ENCODE data around the gene LNX1.
"Not testable (repeated sequence)": the region's sequence is repeated elsewhere in the genome, so short reads cannot be mapped to it uniquely, and the experiment has no call there.

The LNX1 gene

DNA sequence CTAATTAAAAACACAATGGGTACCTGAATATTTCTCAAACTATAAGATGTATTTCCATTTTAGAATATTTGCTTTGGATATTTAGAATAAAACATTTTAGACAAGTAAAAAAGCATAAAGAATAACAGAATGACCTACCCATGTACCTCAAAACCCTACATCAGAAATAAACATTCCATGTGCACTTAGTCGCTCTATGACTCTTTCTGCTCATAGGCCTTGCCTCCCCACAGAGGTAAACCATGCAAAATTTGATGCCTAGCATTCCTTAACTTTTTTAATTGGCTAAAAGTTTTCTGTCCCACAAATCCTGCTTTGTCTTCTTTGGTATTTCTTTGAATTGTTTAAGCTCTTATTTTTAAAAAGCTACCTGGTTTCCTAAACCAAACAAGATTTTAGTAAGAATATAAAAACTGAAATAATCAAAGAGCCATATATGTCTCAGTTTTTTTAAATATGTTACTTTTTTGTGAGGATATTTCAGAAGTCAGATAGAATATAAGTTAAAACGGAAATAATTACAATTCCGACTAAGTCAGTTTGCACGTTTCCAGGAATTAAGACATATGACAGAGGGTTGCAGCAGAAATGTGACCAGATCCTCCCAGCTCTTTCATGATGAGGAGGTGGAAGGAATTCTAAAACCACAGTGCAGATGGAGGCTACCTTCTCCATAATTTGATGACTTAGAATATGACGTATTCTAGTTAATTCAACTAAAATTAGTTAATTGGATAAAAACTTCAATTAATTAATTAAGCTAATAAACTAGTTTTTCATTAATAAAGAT lies 111.4 kb downstream of the LNX1 start:
- Histone ChIP-seq H3K9me3 (ENCODE audit: control insufficient read depth, insufficient read depth, low read length) (no peaks in the 10 kb centered on the region), H3K9ac (ENCODE audit: low read depth, low read length) (no peak overlapping the region), H3K4me1 (ENCODE audit: insufficient read depth, low read length) (peaks cover 29% of the 10 kb centered on the region), H3K36me3 (ENCODE audit: insufficient read depth, low read length) (peaks cover 3% of the 10 kb centered on the region; the same call in 1 of the 2 replicates)

GRCh38 chr4:53478671-53479456 lies 112.4 kb downstream of the LNX1 start:
- H3K4me1 ChIP-seq (ENCODE audit: insufficient read depth, low read length): peaks cover 29% of the 10 kb centered on the region
- H3K36me3 ChIP-seq (ENCODE audit: insufficient read depth, low read length): peaks cover 3% of the 10 kb centered on the region; the same call in 1 of the 2 replicates
- no peak overlapping the region for H3K9ac ChIP-seq (ENCODE audit: low read depth, low read length)
- H3K9me3 ChIP-seq (ENCODE audit: control insufficient read depth, insufficient read depth, low read length): no peaks in the 10 kb centered on the region

GRCh38 chr4:53477636-53478035 lies 113.7 kb downstream of the LNX1 start:
- no peak overlapping the region for H3K9ac ChIP-seq (ENCODE audit: low read depth, low read length)
- H3K9me3 ChIP-seq (ENCODE audit: control insufficient read depth, insufficient read depth, low read length): no peaks in the 10 kb centered on the region
- peaks cover 3% of the 10 kb centered on the region; the same call in 1 of the 2 replicates for H3K36me3 ChIP-seq (ENCODE audit: insufficient read depth, low read length)
- H3K4me1 ChIP-seq (ENCODE audit: insufficient read depth, low read length): peaks cover 29% of the 10 kb centered on the region

GRCh38 chr4:53477038-53477565 lies 114.2 kb downstream of the LNX1 start:
- Histone ChIP-seq H3K36me3 (ENCODE audit: insufficient read depth, low read length) (peaks cover 3% of the 10 kb centered on the region; the same call in 1 of the 2 replicates), H3K4me1 (ENCODE audit: insufficient read depth, low read length) (peaks cover 29% of the 10 kb centered on the region), H3K9me3 (ENCODE audit: control insufficient read depth, insufficient read depth, low read length) (no peaks in the 10 kb centered on the region), H3K9ac (ENCODE audit: low read depth, low read length) (peak overlapping the region; percentile 7; the same call in 1 of the 2 replicates)

DNA sequence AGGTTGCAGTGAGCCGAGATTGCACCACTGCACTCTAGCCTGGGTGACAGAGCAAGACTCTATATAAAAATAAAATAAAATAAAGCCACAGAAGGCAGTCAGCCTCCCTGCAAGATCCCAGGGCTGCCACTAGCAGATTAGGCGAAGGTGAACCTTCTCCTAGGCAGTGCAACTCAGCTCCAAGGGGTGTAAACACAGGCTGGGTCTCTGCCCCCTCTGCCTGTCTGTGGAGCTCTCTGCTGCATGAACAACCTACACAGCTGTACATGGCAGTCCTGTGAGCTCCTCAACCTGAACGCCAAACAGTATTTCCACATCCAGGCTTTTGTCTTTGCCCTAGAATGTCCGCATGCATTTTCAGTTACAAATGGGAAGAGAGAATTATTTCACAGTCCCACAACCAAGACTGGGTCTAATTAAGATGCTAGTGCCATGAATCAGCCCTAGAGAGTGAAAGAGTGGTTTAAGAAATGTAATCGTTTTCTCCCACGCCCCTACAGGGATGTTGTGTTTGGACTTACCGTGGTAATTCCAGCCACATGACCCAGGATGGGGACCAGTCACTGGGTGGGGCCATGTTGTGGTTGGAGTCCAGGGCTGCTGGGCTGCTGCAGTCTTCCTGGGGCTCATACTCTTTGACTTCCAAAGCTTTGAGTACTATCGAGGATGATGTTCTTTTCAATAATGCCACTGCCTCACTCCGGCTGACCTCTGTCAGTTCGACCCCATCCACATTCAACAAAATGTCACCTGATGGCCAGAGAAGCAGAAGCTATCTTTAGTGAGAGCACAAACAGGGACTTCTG lies 114.9 kb downstream of the LNX1 start:
- Histone ChIP-seq H3K4me1 (ENCODE audit: insufficient read depth, low read length) (peaks cover 29% of the 10 kb centered on the region), H3K36me3 (ENCODE audit: insufficient read depth, low read length) (peaks cover 3% of the 10 kb centered on the region; the same call in 1 of the 2 replicates), H3K9ac (ENCODE audit: low read depth, low read length) (no peak overlapping the region), H3K9me3 (ENCODE audit: control insufficient read depth, insufficient read depth, low read length) (no peaks in the 10 kb centered on the region)

- H3K4me1 ChIP-seq (ENCODE audit: insufficient read depth, low read length); H3K9me3 ChIP-seq (ENCODE audit: control insufficient read depth, insufficient read depth, low read length); H3K36me3 ChIP-seq (ENCODE audit: insufficient read depth, low read length); H3K9ac ChIP-seq (ENCODE audit: low read depth, low read length): not testable (repeated sequence)
Measured at GRCh38 chr4:53466576-53466975, 124.7 kb downstream of the LNX1 start.

GRCh38 chr4:53465891-53466290 lies 125.4 kb downstream of the LNX1 start:
- peaks cover 6% of the 10 kb centered on the region for H3K9me3 ChIP-seq (ENCODE audit: control insufficient read depth, insufficient read depth, low read length)
- peaks cover 4% of the 10 kb centered on the region; the same call in 1 of the 2 replicates for H3K36me3 ChIP-seq (ENCODE audit: insufficient read depth, low read length)
- no peak overlapping the region for H3K9ac ChIP-seq (ENCODE audit: low read depth, low read length)
- no peaks in the 10 kb centered on the region for H3K4me1 ChIP-seq (ENCODE audit: insufficient read depth, low read length)

DNA sequence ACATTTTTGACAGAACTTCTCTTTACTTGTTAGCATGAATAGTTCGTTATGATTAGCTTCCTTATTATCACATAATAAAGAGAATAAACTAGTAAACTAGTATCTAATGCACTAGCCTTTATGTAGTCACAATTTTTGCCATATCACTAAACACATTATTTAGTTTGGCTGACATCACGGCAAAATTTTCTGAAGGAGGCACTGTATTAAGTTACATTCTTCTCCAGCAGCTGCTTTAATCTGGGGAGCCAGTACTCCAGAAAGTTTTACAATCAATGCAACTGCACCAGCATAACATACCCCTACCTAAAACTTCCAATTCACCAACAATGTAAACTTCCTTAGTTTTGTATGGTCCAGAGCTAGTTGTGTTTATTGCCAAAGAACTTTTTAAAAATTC lies 126.0 kb downstream of the LNX1 start:
- peaks cover 6% of the 10 kb centered on the region for H3K9me3 ChIP-seq (ENCODE audit: control insufficient read depth, insufficient read depth, low read length)
- H3K9ac ChIP-seq (ENCODE audit: low read depth, low read length): no peak overlapping the region
- peaks cover 4% of the 10 kb centered on the region; the same call in 1 of the 2 replicates for H3K36me3 ChIP-seq (ENCODE audit: insufficient read depth, low read length)
- H3K4me1 ChIP-seq (ENCODE audit: insufficient read depth, low read length): no peaks in the 10 kb centered on the region

- H3K9ac ChIP-seq (ENCODE audit: low read depth, low read length): no peak overlapping the region
- peaks cover 4% of the 10 kb centered on the region; the same call in 1 of the 2 replicates for H3K36me3 ChIP-seq (ENCODE audit: insufficient read depth, low read length)
- H3K9me3 ChIP-seq (ENCODE audit: control insufficient read depth, insufficient read depth, low read length): peaks cover 6% of the 10 kb centered on the region
- no peaks in the 10 kb centered on the region for H3K4me1 ChIP-seq (ENCODE audit: insufficient read depth, low read length)
Measured at GRCh38 chr4:53463340-53463739, 127.9 kb downstream of the LNX1 start.

DNA sequence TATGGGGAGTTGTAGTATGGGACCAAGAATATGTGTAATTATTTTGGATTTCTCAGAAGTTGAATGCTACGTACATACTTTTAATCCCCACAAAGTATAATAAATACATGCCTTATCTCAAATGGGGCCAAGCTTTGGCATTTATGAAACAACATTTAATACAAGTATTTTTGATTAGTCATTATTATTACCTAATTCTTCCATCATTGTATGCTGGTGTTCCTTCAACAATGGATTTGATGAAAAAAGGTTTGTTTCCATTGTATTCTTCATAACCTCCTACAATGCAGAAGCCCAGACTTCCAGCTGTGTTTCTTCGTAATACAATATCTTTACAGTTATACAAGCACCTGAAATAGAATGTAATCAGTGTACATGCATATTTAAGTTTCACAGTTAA lies 130.0 kb downstream of the LNX1 start:
- peaks cover 4% of the 10 kb centered on the region; the same call in 1 of the 2 replicates for H3K36me3 ChIP-seq (ENCODE audit: insufficient read depth, low read length)
- no peak overlapping the region for H3K9ac ChIP-seq (ENCODE audit: low read depth, low read length)
- peaks cover 6% of the 10 kb centered on the region for H3K9me3 ChIP-seq (ENCODE audit: control insufficient read depth, insufficient read depth, low read length)
- H3K4me1 ChIP-seq (ENCODE audit: insufficient read depth, low read length): no peaks in the 10 kb centered on the region

- no peak overlapping the region for H3K9ac ChIP-seq (ENCODE audit: low read depth, low read length)
- no peaks in the 10 kb centered on the region; the same call in 1 of the 2 replicates for H3K9me3 ChIP-seq (ENCODE audit: control insufficient read depth, insufficient read depth, low read length)
- H3K36me3 ChIP-seq (ENCODE audit: insufficient read depth, low read length): peaks cover 4% of the 10 kb centered on the region; the same call in 1 of the 2 replicates
- no peaks in the 10 kb centered on the region for H3K4me1 ChIP-seq (ENCODE audit: insufficient read depth, low read length)
Measured at GRCh38 chr4:53459548-53459947, 131.7 kb downstream of the LNX1 start.

- Histone ChIP-seq H3K36me3 (ENCODE audit: insufficient read depth, low read length) (peaks cover 4% of the 10 kb centered on the region; the same call in 1 of the 2 replicates), H3K4me1 (ENCODE audit: insufficient read depth, low read length) (no peaks in the 10 kb centered on the region), H3K9ac (ENCODE audit: low read depth, low read length) (no peak overlapping the region), H3K9me3 (ENCODE audit: control insufficient read depth, insufficient read depth, low read length) (no peaks in the 10 kb centered on the region)
Measured at GRCh38 chr4:53456178-53456577, 135.1 kb downstream of the LNX1 start.

DNA sequence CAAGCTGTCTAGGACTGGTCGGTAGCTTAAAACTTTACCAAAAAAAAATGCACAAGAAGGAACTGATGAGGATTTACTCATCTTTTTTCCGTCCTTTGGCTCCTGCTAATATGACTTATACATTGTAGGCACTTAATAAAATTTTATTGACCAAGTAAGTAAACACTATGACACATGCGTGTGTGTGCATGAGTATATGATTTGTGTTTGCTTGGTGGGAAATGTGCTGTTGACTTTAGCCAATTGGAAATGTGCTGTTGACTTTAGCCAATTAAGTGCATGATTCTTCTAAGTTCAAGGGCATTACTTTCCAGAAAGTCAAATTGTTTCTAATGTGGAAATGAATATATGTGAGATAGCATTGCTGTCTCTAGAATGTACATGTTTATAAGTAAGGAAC lies 135.5 kb downstream of the LNX1 start:
- Histone ChIP-seq H3K4me1 (ENCODE audit: insufficient read depth, low read length) (0 out of 2 replicates have a peak, but pooled peaks cover 2% of the 10 kb centered on the region), H3K9me3 (ENCODE audit: control insufficient read depth, insufficient read depth, low read length) (no peaks in the 10 kb centered on the region), H3K9ac (ENCODE audit: low read depth, low read length) (no peak overlapping the region), H3K36me3 (ENCODE audit: insufficient read depth, low read length) (peaks cover 4% of the 10 kb centered on the region; the same call in 1 of the 2 replicates)

DNA sequence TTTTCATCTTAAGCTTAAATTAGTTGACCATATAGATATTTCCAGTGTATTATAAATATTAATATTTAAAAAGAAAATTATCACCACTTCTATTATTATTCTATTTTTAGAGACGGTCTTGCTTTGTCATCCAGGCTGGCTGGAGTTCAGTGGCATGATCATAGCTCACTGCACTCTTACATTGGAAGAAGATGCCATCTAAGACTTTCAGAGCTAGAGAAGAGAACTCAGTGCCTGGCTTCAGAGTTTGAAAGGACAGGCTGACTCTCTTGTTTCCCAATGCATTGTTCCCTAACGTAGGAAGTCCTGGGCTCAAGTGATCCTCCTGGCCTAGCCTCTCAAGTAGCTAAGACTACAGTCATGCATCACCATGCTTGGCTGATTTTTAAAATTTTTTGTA lies 137.9 kb downstream of the LNX1 start:
- Histone ChIP-seq H3K9me3 (ENCODE audit: control insufficient read depth, insufficient read depth, low read length) (no peaks in the 10 kb centered on the region), H3K36me3 (ENCODE audit: insufficient read depth, low read length) (peaks cover 4% of the 10 kb centered on the region; the same call in 1 of the 2 replicates), H3K4me1 (ENCODE audit: insufficient read depth, low read length) (peaks cover 7% of the 10 kb centered on the region; the same call in 1 of the 2 replicates), H3K9ac (ENCODE audit: low read depth, low read length) (no peak overlapping the region)

All from ES-I3 (cell line).